GM11168 (cell line): ENCODE results near the gene ZSWIM6.

Experiments
- in situ Hi-C: fragments of 300-500 bp; cut with MboI; formaldehyde crosslinking; loops from one replicate; pipeline ENCODE4 v1.12.0; 2022; ENCODE audit warnings: low sequenced_read_pairs; ENCODE audit not compliant: unreplicated experiment

ZSWIM6 gene

DNA sequence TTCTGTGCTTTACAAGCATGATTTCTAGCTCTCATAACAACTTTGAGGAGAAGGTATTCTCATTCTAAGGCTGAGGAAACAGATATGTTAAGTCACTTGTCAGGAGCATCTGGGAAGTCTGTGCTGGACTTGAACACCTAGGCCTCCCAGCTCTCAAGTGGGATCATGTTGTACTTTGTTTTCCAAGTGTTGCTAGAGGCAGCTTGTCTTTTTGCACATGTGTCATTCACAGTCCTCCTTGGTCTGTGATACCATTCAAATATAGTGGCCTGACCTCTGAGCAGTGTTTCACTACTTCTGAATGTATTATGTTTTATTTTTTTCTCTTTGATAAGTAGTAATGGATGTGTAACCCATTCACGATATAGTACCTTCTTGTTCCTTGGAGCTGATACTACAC is 21.2 kb downstream of the ZSWIM6 start:
- in situ Hi-C loops = no loop called here

GRCh38 chr5:61354199-61354598 is 22.1 kb downstream of the ZSWIM6 start:
- in situ Hi-C loops = no loop called here

- in situ Hi-C loops = no loop called here
Measured at GRCh38 chr5:61357745-61358144, 25.7 kb downstream of the ZSWIM6 start.

DNA sequence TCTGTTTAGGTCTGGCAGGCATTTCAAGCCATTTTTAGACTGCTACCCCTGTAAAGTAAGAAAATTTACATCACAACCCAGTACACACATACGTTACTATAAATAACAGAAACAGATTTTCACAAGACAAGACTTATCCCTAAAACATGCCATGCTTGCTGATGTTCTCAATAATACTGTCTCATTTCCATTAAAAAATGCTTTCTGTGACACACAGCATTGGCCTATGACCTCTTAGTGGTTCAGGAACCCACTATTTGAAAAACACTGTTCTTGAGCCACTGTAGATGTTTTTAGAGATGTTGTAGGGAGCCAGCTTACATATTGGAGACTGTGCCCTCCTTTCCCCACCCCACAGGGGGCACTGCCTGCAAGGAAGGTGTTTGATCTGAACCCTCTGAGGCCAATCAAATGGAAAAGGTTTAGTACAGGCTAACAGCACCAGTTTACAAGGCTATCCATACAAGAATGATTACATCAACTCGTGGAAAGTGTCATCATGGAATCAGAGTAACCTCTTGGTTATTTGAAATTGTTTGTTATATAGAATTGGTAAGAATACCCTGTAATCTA is 30.8 kb downstream of the ZSWIM6 start:
- in situ Hi-C loops = no loop called here

- in situ Hi-C loops = no loop called here
Measured at GRCh38 chr5:61363401-61364114, 31.5 kb downstream of the ZSWIM6 start.

DNA sequence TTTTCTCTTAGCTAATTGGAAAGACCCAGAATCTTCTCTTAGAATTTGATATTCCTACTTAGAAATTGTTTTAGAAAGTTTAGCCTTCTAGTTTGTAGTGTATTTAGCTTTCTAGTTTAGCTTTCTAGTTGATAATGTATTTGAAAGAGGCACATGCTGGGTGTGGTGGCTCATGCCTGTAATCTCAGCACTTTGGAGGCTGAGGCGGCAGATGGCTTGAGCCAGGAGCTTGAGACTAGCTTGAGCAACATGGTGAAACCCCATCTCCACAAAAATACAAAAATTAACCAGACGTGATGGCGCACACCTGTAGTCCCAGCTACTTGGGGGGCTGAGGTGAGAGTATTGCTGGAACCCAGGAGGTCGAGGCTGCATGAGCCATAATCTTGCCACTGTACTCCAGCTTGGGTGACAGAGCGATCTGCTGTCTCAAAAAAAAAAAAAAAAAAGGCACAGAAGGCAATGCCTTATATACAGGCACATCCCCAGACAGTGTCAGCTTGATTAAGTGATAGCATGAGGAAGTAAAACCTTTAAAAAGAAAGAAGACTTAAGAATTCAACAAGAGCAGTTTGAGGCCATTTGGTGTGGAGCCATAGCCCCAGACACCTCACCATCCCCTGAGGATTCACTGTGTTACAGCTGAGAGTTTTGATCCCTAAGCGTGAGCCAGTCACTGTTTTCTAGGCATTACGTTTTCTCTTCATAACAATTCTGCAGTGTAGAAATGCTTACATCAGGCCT is 34.6 kb downstream of the ZSWIM6 start:
- in situ Hi-C loops = no loop called here

DNA sequence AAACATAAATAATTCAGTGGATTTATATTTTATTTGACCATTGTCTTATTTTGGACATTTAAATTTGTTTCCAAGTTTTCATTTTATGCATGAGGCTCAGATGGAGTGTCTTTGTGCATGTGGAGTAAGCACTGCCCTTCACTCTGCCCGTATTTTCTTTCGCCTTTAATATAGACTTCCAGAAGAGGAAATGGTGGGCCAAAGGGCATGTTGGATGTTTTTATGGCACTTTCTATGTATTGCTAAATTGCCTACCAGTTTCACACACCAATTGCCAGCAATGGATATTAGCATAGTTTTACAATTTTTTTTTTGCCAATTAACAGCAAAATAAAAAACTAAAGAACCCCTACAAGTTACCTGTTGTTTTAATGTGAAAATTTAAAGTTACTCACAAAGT is 38.4 kb downstream of the ZSWIM6 start:
- in situ Hi-C loops = no loop called here

- in situ Hi-C loops = no loop called here
Measured at GRCh38 chr5:61371474-61371873, 39.4 kb downstream of the ZSWIM6 start.

GRCh38 chr5:61379677-61380076 is 47.6 kb downstream of the ZSWIM6 start:
- in situ Hi-C loops = no loop called here

DNA sequence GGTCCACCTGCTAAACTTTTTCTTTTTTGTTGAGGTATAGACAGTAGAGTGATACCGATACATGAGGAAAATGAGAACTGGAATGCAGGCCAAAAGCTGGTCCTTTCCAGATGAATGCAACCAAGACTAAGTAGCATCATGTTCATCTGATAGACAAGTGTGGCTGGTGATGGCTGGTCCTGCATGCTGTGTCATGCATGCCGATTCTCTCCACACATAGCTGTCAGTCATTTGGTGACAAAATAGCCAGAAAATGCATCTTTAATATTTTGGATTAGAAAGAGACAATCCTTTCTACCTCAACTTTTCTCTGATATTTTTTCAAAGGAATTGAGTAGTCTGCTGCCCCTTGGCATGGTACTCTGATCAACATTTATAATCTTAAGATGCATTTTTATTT is 49.9 kb downstream of the ZSWIM6 start:
- in situ Hi-C loops = no loop called here

- in situ Hi-C loops = no loop called here
Measured at GRCh38 chr5:61385627-61386026, 53.6 kb downstream of the ZSWIM6 start.

DNA sequence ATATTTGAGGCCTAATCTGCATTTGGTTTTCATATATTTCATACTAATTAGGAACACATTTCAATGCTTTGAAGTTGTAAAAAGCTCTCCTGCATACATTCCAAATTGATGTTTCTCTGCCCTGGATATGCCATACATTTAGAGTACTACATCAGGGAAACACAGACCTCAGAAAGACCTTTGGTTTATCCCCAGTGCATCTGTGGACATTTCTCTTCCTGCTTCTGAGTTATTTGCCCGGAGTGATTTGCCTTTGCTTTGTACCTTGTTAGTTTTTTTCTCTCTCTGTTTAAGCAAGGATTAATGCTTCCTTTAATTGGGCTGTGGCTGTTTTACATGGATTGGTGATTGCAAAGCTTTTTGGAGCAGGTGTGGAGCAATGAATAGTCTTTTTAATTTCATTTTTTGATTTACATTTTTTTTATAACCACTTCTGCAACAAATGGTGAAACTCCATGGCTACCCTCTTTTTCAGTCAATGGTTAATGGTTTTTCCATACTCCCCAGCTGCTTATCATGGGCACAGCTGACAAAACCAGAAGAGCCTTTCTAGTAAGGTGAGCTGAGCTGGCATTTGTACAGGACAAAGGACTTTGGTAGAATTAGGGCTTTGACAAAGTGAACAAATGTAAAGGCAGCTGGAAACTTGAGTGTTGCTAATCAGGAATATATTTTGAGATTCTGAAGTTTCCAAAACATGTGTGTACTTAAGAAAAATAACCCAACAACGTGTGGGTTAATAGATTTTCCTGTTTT is 54.2 kb downstream of the ZSWIM6 start:
- in situ Hi-C loops = no loop called here

GRCh38 chr5:61389609-61390008 is 57.6 kb downstream of the ZSWIM6 start:
- in situ Hi-C loops = no loop called here

- in situ Hi-C loops = no loop called here
Measured at GRCh38 chr5:61394078-61394704, 62.1 kb downstream of the ZSWIM6 start.

DNA sequence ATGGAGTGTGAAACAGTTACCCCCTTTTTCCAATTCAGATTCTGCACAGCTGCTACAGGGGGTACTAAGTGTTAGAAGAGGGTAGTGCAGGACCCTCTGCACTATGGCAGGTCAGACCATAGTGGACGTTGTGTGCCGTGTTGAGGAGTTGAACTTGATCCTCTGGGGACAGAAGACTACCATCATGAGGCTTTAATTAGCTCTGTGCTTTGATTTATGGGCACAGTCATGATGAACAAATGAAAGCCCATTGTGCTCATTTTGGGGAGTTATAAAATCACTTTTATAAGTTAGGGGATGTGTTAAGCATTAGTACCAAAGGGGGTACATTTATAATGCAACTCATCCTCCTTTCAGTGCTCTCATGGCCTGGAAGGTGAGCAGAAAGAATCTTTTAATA is 62.7 kb downstream of the ZSWIM6 start:
- in situ Hi-C loops = no loop called here

DNA sequence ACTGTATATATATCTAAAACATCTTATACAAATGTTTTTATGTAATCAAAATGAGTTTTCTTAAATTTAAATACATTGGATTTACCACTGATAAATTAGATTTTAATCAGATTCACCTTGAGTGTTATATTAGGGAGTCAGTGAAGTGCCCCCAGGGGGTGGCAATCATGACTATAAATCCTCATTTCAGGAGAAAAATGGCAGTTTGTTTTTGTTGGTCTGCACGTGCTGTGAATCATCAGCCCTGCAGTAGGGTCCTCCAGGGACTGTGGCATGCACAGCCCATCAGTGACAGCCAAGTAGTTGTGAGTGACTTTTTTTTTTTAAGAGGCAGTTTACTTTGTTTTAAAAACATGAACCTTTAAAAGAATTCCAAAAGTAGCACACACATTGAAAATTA is 65.2 kb downstream of the ZSWIM6 start:
- in situ Hi-C loops = no loop called here

DNA sequence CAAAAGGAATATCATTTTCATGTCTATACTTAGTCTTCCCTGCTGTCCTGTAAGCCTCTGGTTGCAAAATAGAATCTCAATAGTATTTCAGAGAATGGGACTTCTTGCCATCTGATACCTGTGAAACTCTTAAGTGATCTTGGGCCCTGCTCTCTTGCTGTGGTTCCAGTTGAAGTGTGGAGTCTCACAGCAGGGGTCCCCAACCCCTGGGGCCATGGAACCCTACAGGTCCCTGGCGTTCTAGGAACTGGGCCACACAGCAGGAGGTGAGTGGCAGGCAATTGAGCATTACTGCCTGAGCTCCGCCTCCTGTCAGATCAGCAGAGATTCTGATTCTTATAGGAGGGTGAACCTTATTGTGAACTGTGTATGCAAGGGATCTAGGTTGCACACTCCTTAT is 65.9 kb downstream of the ZSWIM6 start:
- in situ Hi-C loops = no loop called here

DNA sequence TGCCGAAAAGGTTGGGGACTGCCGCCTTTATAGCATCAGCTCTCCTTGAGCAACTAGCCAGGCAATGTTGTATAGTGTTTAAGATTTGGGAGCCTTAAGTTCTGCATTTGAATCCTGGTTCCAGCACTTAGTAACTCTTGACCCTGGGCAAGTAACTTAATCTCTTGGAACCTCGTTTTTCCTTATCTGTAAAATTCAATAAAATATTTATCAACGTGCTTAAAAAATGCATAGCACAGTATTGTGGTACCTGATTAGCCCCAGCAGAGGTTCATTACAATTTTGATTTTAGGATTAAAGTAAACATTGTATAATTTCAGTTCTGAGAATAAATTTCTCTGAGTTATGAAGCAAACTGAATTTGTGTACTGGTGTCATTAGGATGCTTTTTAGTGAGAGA is 66.4 kb downstream of the ZSWIM6 start:
- in situ Hi-C loops = no loop called here

DNA sequence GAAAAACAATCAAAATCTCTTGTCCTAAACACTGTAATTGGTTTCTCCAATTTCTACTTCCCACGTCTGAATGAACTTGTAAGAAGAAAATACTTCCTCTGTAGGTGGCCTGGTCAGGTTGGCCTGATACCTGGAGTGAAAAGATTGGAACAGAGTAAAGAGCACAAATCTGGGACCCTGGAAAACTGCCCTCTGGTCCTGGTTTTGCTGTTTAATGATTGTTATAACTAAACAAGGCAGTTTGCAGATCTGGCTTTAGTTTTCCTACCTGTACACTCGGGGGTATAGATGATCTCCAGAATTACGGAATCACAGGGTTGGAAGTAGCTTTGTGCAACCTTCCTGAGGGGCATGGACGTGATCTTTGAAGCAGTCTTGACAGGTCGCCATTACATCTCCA is 67.6 kb downstream of the ZSWIM6 start:
- in situ Hi-C loops = no loop called here

GRCh38 chr5:61401726-61402125 is 69.7 kb downstream of the ZSWIM6 start:
- in situ Hi-C loops = no loop called here
